Astrocyte (in vitro differentiated cells and primary cell): Measurements from ENCODE around the gene SIK3. TPM values are rescaled to one million over a fixed set of nuclear protein-coding genes. Genes with fewer than 3 reads are reported as not detected.

Experiments
- DNase-seq: peaks from one replicate; pipeline ENCODE4 v3.0.0-alpha.2; 2010; ENCODE audit warnings: low read depth
- FAIRE-seq: peaks from 2 replicates; lab custom pipeline; 2011; peaks lifted over from hg19 to GRCh38; lab: Jason Lieb, UNC
- H2AFZ ChIP-seq: 2 replicates; pipeline ENCODE4 v1.6.0; 2012; ENCODE audit warnings: low read depth, low read length, inconsistent platforms
- H3K27ac ChIP-seq: 2 replicates; pipeline ENCODE4 v1.5.1; 2011; ENCODE audit warnings: low read depth, low read length, inconsistent platforms
- H3K27me3 ChIP-seq: 2 replicates; pipeline ENCODE4 v1.6.0; 2011; ENCODE audit warnings: low read length, inconsistent platforms; ENCODE audit not compliant: insufficient read depth
- H3K36me3 ChIP-seq: 2 replicates; pipeline ENCODE4 v1.5.1; 2011; ENCODE audit warnings: low read length, inconsistent platforms; ENCODE audit not compliant: insufficient read depth
- H3K4me1 ChIP-seq: 2 replicates; pipeline ENCODE4 v1.5.1; 2011; ENCODE audit warnings: low read length, inconsistent platforms; ENCODE audit not compliant: insufficient read depth
- H3K4me2 ChIP-seq: 2 replicates; pipeline ENCODE4 v1.6.0; 2012; ENCODE audit warnings: low read length, inconsistent platforms
- H3K4me3 ChIP-seq: 2 replicates; pipeline ENCODE4 v1.5.1; 2011; ENCODE audit warnings: low read depth, mild to moderate bottlenecking, low read length, inconsistent platforms; ENCODE audit not compliant: insufficient read depth
- H3K79me2 ChIP-seq: 2 replicates; pipeline ENCODE4 v1.6.0; 2012; ENCODE audit warnings: mild to moderate bottlenecking, low read length, inconsistent platforms; ENCODE audit not compliant: insufficient read depth
- H3K9ac ChIP-seq: 2 replicates; pipeline ENCODE4 v1.6.0; 2012; ENCODE audit warnings: mild to moderate bottlenecking, low read length, inconsistent platforms
- H3K9me3 ChIP-seq: 2 replicates; pipeline ENCODE4 v1.5.1; 2012; ENCODE audit warnings: low read depth, mild to moderate bottlenecking, low read length, inconsistent platforms; ENCODE audit not compliant: insufficient read depth
- H4K20me1 ChIP-seq: 2 replicates; pipeline ENCODE4 v1.6.0; 2012; ENCODE audit warnings: low read length, inconsistent platforms; ENCODE audit not compliant: insufficient read depth
- H3K27ac Mint-ChIP-seq: one replicate; pipeline ENCODE4 v1.8.0; 2021; ENCODE audit warnings: mild to moderate bottlenecking, mixed read lengths; ENCODE audit not compliant: unreplicated experiment
- H3K27me3 Mint-ChIP-seq: one replicate; pipeline ENCODE4 v1.8.0; 2021; ENCODE audit warnings: low read depth, mixed read lengths; ENCODE audit not compliant: unreplicated experiment
- H3K36me3 Mint-ChIP-seq: one replicate; pipeline ENCODE4 v1.8.0; 2021; ENCODE audit warnings: low read depth, mixed read lengths; ENCODE audit not compliant: unreplicated experiment
- H3K4me1 Mint-ChIP-seq: one replicate; pipeline ENCODE4 v1.8.0; 2021; ENCODE audit warnings: low read depth, mixed read lengths; ENCODE audit not compliant: unreplicated experiment
- H3K4me3 Mint-ChIP-seq: one replicate; pipeline ENCODE4 v1.8.0; 2021; ENCODE audit warnings: mild to moderate bottlenecking, moderate library complexity, mixed read lengths; ENCODE audit not compliant: unreplicated experiment
- H3K9me3 Mint-ChIP-seq: one replicate; pipeline ENCODE4 v1.8.0; 2021; ENCODE audit warnings: mild to moderate bottlenecking, mixed read lengths; ENCODE audit not compliant: unreplicated experiment
- CTCF ChIP-seq: IDR thresholded peaks from 2 replicates; pipeline ENCODE4 v1.5.1; 2011; ENCODE audit warnings: low read depth, mild to moderate bottlenecking, inconsistent platforms, low read length, moderate library complexity; ENCODE audit not compliant: insufficient read depth
- EZH2 ChIP-seq: IDR thresholded peaks from 2 replicates; pipeline ENCODE4 v1.6.1; 2012; ENCODE audit warnings: mild to moderate bottlenecking, low read length, inconsistent platforms; ENCODE audit not compliant: insufficient read depth
- total RNA-seq: library from RNA; stranded (reverse); gene quantifications from 2 replicates; pipeline ENCODE4 v1.2.1, GENCODE V29; 2021

SIK3 gene
- total RNA-seq, 1 donor from 2014 or later, result 34.4 TPM

- Histone ChIP-seq H2AFZ (no peak overlapping the region), H4K20me1 (peaks cover 82% of the 10 kb centered on the region), H3K4me1 (peaks cover 12% of the 10 kb centered on the region), H3K79me2 (peaks cover 16% of the 10 kb centered on the region), H3K27me3 (no peaks in the 10 kb centered on the region), H3K4me2 (peak overlapping the region; percentile 65), H3K9me3 (no peaks in the 10 kb centered on the region), H3K9ac (no peak overlapping the region), H3K27ac (peak overlapping the region; percentile 28), H3K4me3 (no peak overlapping the region), H3K36me3 (no peaks in the 10 kb centered on the region)
- H3K9me3 Mint-ChIP-seq, result no peaks in the 10 kb centered on the region
- no peaks in the 10 kb centered on the region for H3K27me3 Mint-ChIP-seq
- DNase-seq (peak; percentile 96), FAIRE-seq (peak; percentile 81)
- peak overlapping the region; percentile 91 for H3K27ac Mint-ChIP-seq
- no peaks in the 10 kb centered on the region for H3K36me3 Mint-ChIP-seq
- peak overlapping the region; percentile 45 for H3K4me3 Mint-ChIP-seq
- H3K4me1 Mint-ChIP-seq, result peaks cover 58% of the 10 kb centered on the region
- TF ChIP-seq EZH2 (no peak), CTCF (no peak)
These were observed 25.4 kb downstream of the SIK3 start for GRCh38 chr11:117072517-117073461.

GRCh38 chr11:117071344-117071787, 26.9 kb downstream of the SIK3 start:
- peak overlapping the region; percentile 81 for H3K27ac Mint-ChIP-seq
- H3K27me3 Mint-ChIP-seq, result no peaks in the 10 kb centered on the region
- no peaks in the 10 kb centered on the region for H3K36me3 Mint-ChIP-seq
- TF ChIP-seq EZH2, result no peak
- TF ChIP-seq CTCF, result no peak
- H3K4me2 ChIP-seq, result no peak overlapping the region
- no peak overlapping the region for H2AFZ ChIP-seq
- H3K4me1 ChIP-seq, result peaks cover 12% of the 10 kb centered on the region
- H3K9ac ChIP-seq, result no peak overlapping the region
- H3K27ac ChIP-seq, result no peak overlapping the region
- H3K4me1 Mint-ChIP-seq, result peaks cover 49% of the 10 kb centered on the region
- no peaks in the 10 kb centered on the region for H3K27me3 ChIP-seq
- H4K20me1 ChIP-seq, result peaks cover 78% of the 10 kb centered on the region
- peak overlapping the region; percentile 29 for H3K4me3 Mint-ChIP-seq
- H3K9me3 ChIP-seq, result no peaks in the 10 kb centered on the region
- peaks cover 13% of the 10 kb centered on the region for H3K79me2 ChIP-seq
- H3K4me3 ChIP-seq, result no peak overlapping the region
- DNase-seq (no peak), FAIRE-seq (no peak)
- H3K9me3 Mint-ChIP-seq, result no peaks in the 10 kb centered on the region
- no peaks in the 10 kb centered on the region for H3K36me3 ChIP-seq

- peak; percentile 41 for DNase-seq
- no peaks in the 10 kb centered on the region for H3K9me3 ChIP-seq
- H3K4me1 ChIP-seq, result peaks cover 12% of the 10 kb centered on the region
- H3K36me3 ChIP-seq, result no peaks in the 10 kb centered on the region
- no peak overlapping the region for H3K9ac ChIP-seq
- peaks cover 70% of the 10 kb centered on the region for H4K20me1 ChIP-seq
- peaks cover 2% of the 10 kb centered on the region for H3K36me3 Mint-ChIP-seq
- H3K4me2 ChIP-seq, result no peak overlapping the region
- no peak overlapping the region for H2AFZ ChIP-seq
- H3K27me3 ChIP-seq, result no peaks in the 10 kb centered on the region
- peaks cover 11% of the 10 kb centered on the region for H3K79me2 ChIP-seq
- H3K9me3 Mint-ChIP-seq, result no peaks in the 10 kb centered on the region
- FAIRE-seq, result no peak
- no peak overlapping the region for H3K27ac Mint-ChIP-seq
- peaks cover 44% of the 10 kb centered on the region for H3K4me1 Mint-ChIP-seq
- no peaks in the 10 kb centered on the region for H3K27me3 Mint-ChIP-seq
- no peak overlapping the region for H3K4me3 Mint-ChIP-seq
- no peak overlapping the region for H3K4me3 ChIP-seq
- TF ChIP-seq EZH2 (no peak), CTCF (no peak)
- no peak overlapping the region for H3K27ac ChIP-seq
These were observed 28.2 kb downstream of the SIK3 start for GRCh38 chr11:117070016-117070415.
